Esophagus squamous epithelium (tissue), 5 donors: ENCODE results near the gene UBE3B. TPM values are rescaled to one million over a fixed set of nuclear protein-coding genes. Genes with fewer than 3 reads are reported as not detected.

Experiments
- DNase-seq: peaks from one replicate; lab custom pipeline; 2025; lab: John Stamatoyannopoulos, UW
- H3K27ac ChIP-seq, 4 donors: fragments of 200-600 bp; sonication (generic); one replicate each; pipeline ENCODE4 v1.5.1; 2016 to 2019; ENCODE audit warnings: mild to moderate bottlenecking in 1 of 4
- H3K27me3 ChIP-seq, 4 donors: fragments of 200-600 bp; sonication (generic); 1 replicate in 3 of 4; 2 replicates in 1 of 4; pipeline versions ENCODE4 v1.5.1 to v1.6.0; 2017 to 2021; ENCODE audit warnings: antibody characterized with exemption in 1 of 4
- H3K36me3 ChIP-seq, 3 donors: fragments of 200-600 bp; sonication (generic); one replicate each; pipeline ENCODE4 v1.5.1; 2016 to 2019
- H3K4me1 ChIP-seq, 3 donors: fragments of 200-600 bp; sonication (generic); one replicate each; pipeline ENCODE4 v1.5.1; 2017 to 2019
- H3K4me3 ChIP-seq, 4 donors: fragments of 200-600 bp; sonication (generic); 1 replicate in 3 of 4; 2 replicates in 1 of 4; pipeline ENCODE4 v1.5.1; 2016 to 2019; ENCODE audit warnings: mild to moderate bottlenecking in 2 of 4, moderate library complexity in 1 of 4
- H3K9me3 ChIP-seq, 3 donors: fragments of 200-600 bp; sonication (generic); one replicate each; pipeline ENCODE4 v1.5.1; 2016 to 2019
- POLR2A ChIP-seq, 4 donors: fragments of 450-650 bp; IDR thresholded peaks; one replicate each; pipeline ENCODE4 v1.6.1; 2017; ENCODE audit warnings: antibody characterized with exemption in 4 of 4, mild to moderate bottlenecking in 4 of 4, moderate library complexity in 3 of 4
- WGBS, 2 donors: methylation state at CpG; one replicate each; pipeline ENCODE4 v1.1.5; 2018; 5-methylcytosine and 5-hydroxymethylcytosine counted together
- intact Hi-C: fragments of 100-400 bp; cut with DNase I; formaldehyde crosslinking; loops from one replicate; pipeline ENCODE4 v1.15.0; 2022
- total RNA-seq, 4 donors: library from RNA; depleted of rRNA; stranded (reverse); fragments of >200 nt; gene quantifications; one replicate each; pipeline ENCODE4 v1.1.0, GENCODE V29; 2016
- TF ChIP-seq, protein P1 (sequence below), 6 experiments: fragments of 450-650 bp in 4 of 6; fragments of 200-600 bp in 2 of 6; sonication (generic) in 2 of 6; IDR thresholded peaks; one replicate each; pipeline ENCODE4 v1.5.1; 2016 to 2019; ENCODE audit warnings: antibody characterized with exemption in 6 of 6, mild to moderate bottlenecking in 4 of 6, moderate library complexity in 4 of 6
- donor health status: DM: yes; HTN: yes; CAD: no.

The UBE3B gene
- total RNA-seq, 4 donors from 2014 or later, result 31.7 to 48.7 (median 37.6) TPM

DNA sequence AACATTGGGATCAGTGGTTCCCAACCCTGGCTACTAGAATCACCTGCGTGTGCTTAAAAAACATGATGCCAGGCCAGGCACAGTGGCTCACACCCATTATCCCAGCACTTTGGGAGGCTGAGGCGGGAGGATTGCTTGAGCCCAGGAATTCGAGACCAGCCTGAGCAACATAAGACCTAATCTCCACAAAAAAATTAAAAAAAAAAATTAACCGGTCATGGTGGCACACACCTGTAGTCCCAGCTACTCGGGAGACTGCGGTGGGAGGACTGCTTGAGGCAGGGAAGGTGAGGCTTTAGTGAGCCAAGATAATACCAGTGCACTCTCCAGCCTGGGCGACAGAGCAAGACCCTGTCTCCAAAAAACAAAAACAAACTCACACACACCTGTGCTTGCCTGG lies 2.3 kb upstream of the UBE3B start:
- H3K27ac ChIP-seq, result peak overlapping the region in 1 of 4 donors; percentile 14
- peaks cover 0 to 32% (median 0%) of the 10 kb centered on the region in 3 donors for H3K36me3 ChIP-seq
- WGBS, 2 donors, result 88 to 89% methylated on average over 7 of the region's 7 CpGs
- no peaks in the 10 kb centered on the region for H3K27me3 ChIP-seq
- H3K9me3 ChIP-seq, result no peaks in the 10 kb centered on the region
- intact Hi-C loops, result no loop called here
- DNase-seq, result no peak
- TF ChIP-seq, protein P1, sequence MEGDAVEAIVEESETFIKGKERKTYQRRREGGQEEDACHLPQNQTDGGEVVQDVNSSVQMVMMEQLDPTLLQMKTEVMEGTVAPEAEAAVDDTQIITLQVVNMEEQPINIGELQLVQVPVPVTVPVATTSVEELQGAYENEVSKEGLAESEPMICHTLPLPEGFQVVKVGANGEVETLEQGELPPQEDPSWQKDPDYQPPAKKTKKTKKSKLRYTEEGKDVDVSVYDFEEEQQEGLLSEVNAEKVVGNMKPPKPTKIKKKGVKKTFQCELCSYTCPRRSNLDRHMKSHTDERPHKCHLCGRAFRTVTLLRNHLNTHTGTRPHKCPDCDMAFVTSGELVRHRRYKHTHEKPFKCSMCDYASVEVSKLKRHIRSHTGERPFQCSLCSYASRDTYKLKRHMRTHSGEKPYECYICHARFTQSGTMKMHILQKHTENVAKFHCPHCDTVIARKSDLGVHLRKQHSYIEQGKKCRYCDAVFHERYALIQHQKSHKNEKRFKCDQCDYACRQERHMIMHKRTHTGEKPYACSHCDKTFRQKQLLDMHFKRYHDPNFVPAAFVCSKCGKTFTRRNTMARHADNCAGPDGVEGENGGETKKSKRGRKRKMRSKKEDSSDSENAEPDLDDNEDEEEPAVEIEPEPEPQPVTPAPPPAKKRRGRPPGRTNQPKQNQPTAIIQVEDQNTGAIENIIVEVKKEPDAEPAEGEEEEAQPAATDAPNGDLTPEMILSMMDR (IDR thresholded peaks at IDR 0.05), result no peak
- TF ChIP-seq POLR2A (IDR thresholded peaks at IDR 0.05), result no peak
- H3K4me3 ChIP-seq, result peak overlapping the region in 2 of 4 donors; percentile 95 to 100
- peaks cover 17 to 84% (median 58%) of the 10 kb centered on the region in 3 donors for H3K4me1 ChIP-seq

DNA sequence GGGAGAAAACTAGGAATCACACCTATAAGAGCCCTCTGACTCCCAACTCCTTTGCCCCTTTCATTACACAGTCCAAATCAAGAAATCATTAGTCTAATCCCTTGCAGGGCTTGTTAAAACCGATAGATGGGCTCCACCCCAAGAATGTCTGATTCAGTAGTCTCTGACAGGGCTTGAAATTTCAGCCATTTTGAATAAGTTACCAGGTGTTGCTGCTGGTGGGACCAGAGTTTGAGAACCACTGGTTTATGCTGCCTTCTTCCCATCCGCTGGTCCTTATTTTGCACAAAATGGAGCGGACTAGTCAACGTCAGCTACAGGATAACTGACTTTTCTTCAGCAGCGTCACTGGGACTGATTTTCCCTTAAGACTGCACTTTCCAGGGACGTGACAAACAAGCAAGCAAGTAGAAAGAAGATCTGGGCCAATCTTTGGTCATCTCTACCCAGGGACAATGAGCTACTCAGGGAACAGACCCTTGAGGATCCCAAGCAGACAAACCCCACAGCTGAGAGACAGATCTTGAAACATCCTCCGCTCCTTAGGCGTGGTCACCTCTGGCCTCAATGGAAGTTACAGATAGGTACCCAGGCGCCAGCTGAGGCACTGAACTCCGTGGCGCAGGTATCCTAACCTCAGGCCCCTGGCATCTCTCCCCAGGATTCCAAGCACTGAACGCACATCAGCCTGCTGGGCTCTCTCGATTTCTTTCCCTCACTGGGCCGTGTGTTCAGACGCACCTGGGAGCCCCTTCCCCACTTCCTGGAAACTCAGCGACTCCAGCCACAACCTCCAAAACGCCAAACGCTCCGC lies 1.2 kb upstream of the UBE3B start:
- H3K27me3 ChIP-seq, result no peaks in the 10 kb centered on the region
- no peak for DNase-seq
- TF ChIP-seq, protein P1 (IDR thresholded peaks at IDR 0.05), result no peak
- no peak for TF ChIP-seq POLR2A (IDR thresholded peaks at IDR 0.05)
- H3K4me1 ChIP-seq, result peaks cover 17 to 73% (median 47%) of the 10 kb centered on the region in 3 donors
- H3K27ac ChIP-seq, result peak overlapping the region; percentile 96 to 98 (median 98)
- no peaks in the 10 kb centered on the region for H3K9me3 ChIP-seq
- WGBS, 2 donors, result 15 to 17% methylated on average over 14 to 17 of the region's 19 CpGs
- H3K4me3 ChIP-seq, result peak overlapping the region; percentile 87 to 100 (median 92)
- H3K36me3 ChIP-seq, result peaks cover 0 to 24% (median 0%) of the 10 kb centered on the region in 3 donors
- intact Hi-C loops, result no loop called here

DNA sequence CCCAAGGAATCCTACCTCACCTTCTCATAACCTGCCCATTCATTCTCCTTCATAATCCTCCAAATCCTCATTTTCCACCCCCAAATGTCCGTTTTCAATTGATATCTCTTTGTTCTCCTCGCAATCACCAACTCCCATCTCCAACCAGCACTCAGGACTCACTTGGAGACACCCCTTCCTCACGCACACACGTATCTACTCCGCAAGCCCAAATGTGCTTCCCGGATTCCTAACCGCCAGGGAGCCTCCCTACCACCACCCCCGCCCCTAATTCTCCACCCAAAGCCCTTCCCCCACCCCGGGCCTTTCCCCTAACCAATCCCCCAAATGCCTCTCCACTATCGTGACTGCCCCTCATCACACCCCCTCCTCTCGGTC lies 638 bp upstream of the UBE3B start:
- WGBS, 2 donors, result 0% methylated on average over 10 to 11 of the region's 11 CpGs
- Histone ChIP-seq H3K27me3 (no peaks in the 10 kb centered on the region), H3K4me3 (peak overlapping the region; percentile 87 to 100 (median 92)), H3K36me3 (peaks cover 0 to 19% (median 0%) of the 10 kb centered on the region in 3 donors), H3K27ac (peak overlapping the region; percentile 96 to 98 (median 98)), H3K4me1 (peaks cover 17 to 68% (median 43%) of the 10 kb centered on the region in 3 donors), H3K9me3 (no peaks in the 10 kb centered on the region)
- intact Hi-C loops, result no loop called here
- no peak for DNase-seq
- TF ChIP-seq, protein P1 (IDR thresholded peaks at IDR 0.05), result no peak
- TF ChIP-seq POLR2A (IDR thresholded peaks at IDR 0.05), result no peak

DNA sequence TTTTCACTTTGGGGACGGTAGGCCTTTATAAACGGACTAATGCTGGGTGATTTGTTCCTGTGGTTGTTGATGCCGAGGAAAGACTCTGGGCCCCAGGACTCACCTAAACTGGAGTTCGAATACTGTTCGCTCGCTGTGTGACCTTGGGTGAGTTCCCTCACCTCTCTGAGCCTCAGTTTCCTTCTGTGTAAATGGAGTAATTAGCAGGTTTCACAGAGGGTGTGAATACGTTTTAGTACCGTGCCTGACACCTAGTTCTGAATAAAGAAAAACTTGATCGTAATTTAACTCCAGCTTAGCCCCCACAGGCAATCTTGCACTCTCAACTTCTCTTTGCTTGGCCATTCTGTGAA lies 505 bp downstream of the UBE3B start:
- peaks cover 0 to 20% (median 0%) of the 10 kb centered on the region in 3 donors for H3K36me3 ChIP-seq
- no peaks in the 10 kb centered on the region for H3K9me3 ChIP-seq
- H3K27ac ChIP-seq, result peak overlapping the region; percentile 96 to 98 (median 98)
- 2 to 8% methylated on average over 7 to 9 of the region's 9 CpGs for WGBS, 2 donors
- peaks cover 17 to 61% (median 41%) of the 10 kb centered on the region in 3 donors for H3K4me1 ChIP-seq
- peak overlapping the region; percentile 87 to 100 (median 92) for H3K4me3 ChIP-seq
- H3K27me3 ChIP-seq, result no peaks in the 10 kb centered on the region
- no peak for TF ChIP-seq POLR2A (IDR thresholded peaks at IDR 0.05)
- TF ChIP-seq, protein P1 (IDR thresholded peaks at IDR 0.05), result no peak
- intact Hi-C loops, result no loop called here
- DNase-seq, result no peak

DNA sequence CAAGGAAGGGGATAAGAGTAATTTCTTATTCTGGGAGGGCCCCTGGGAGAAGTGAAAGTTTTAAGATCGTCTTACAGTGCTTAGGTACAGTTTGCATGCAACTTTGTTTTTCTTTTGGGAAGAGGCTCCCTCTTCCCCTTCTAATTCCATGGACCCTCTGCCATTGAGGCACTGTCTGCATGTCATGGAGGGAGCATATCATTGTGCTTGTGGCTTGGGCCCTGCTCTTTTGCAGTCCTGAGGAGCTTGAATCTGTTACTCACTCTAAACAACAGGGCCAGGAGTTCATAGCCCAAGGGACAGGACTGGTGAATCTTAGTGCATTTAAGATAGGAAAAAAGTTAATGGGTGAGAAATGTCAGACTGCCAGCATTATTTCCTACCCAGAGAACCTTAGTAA lies 2.3 kb downstream of the UBE3B start:
- H3K27me3 ChIP-seq, result no peaks in the 10 kb centered on the region
- DNase-seq, result no peak
- TF ChIP-seq POLR2A (IDR thresholded peaks at IDR 0.05), result no peak
- TF ChIP-seq, protein P1 (IDR thresholded peaks at IDR 0.05), result no peak
- no peak overlapping the region for H3K27ac ChIP-seq
- no peak overlapping the region for H3K4me3 ChIP-seq
- peaks cover 17 to 42% (median 32%) of the 10 kb centered on the region in 3 donors for H3K4me1 ChIP-seq
- H3K36me3 ChIP-seq, result peaks cover 0 to 24% (median 10%) of the 10 kb centered on the region in 3 donors
- intact Hi-C loops, result no loop called here
- WGBS, 2 donors, result 70 to 79% methylated on average over 1 of the region's 1 CpG
- H3K9me3 ChIP-seq, result no peaks in the 10 kb centered on the region
